Mucosa of descending colon (tissue), 3 donors: ENCODE measurements around the gene ZNF629. TPM values are rescaled to one million over a fixed set of nuclear protein-coding genes. Genes with fewer than 3 reads are reported as not detected.

Source experiments
- ATAC-seq: fragments of 200-7000 bp; cut with Tn5 transposase; one replicate; pipeline ENCODE4 v1.9.1; 2020; ENCODE audit warnings: mild to moderate bottlenecking, moderate library complexity
- DNase-seq, 3 donors: peaks; one replicate each; pipeline ENCODE4 v3.0.0-alpha.2; 2020
- H3K36me3 ChIP-seq: fragments of 200-600 bp; one replicate; pipeline ENCODE4 v1.8.0; 2021; ENCODE audit warnings: low read depth, mild to moderate bottlenecking
- H3K4me1 ChIP-seq: fragments of 200-600 bp; one replicate; pipeline ENCODE4 v1.8.0; 2021; ENCODE audit warnings: low read depth, mild to moderate bottlenecking
- H3K4me3 ChIP-seq: fragments of 200-600 bp; one replicate; pipeline ENCODE4 v1.8.0; 2021; ENCODE audit warnings: mild to moderate bottlenecking
- H3K9me3 ChIP-seq: fragments of 200-600 bp; one replicate; pipeline ENCODE4 v1.8.0; 2021; ENCODE audit warnings: mild to moderate bottlenecking
- intact Hi-C, 2 donors: fragments of 100-400 bp; cut with DNase I in 1 of 2; cut with micrococcal nuclease in 1 of 2; formaldehyde crosslinking; loops; one replicate each; pipeline versions ENCODE4 v1.11.0 to v1.11.1; 2022; cut with DNase I, micrococcal nuclease
- total RNA-seq, 3 donors: library from RNA; stranded (reverse); fragmentation: NEBNext Ultra II Directional in 2 of 3; extraction: Animal tissue kit (Norgen Biotek cat#: 25700) in 2 of 3; gene quantifications; one replicate each; pipeline versions ENCODE4 v1.2.1 to v1.2.4, GENCODE V29; 2021 to 2023
- TF ChIP-seq, protein P1 (sequence below): fragments of 200-600 bp; IDR thresholded peaks from one replicate; pipeline ENCODE4 v1.8.0; 2022; ENCODE audit warnings: antibody characterized with exemption, mild to moderate bottlenecking
- donor health status: DM: no; HTN: no; CAD: no; lungs with moderate emphysema.
- donor health status: DM: no; HTN: no; CAD: no.
- donor health status: DM: no; HTN: yes; CAD: no.

ZNF629 gene
- total RNA-seq, 3 donors from 2014 or later: 13.4 to 14.9 (median 14.6) TPM

DNA sequence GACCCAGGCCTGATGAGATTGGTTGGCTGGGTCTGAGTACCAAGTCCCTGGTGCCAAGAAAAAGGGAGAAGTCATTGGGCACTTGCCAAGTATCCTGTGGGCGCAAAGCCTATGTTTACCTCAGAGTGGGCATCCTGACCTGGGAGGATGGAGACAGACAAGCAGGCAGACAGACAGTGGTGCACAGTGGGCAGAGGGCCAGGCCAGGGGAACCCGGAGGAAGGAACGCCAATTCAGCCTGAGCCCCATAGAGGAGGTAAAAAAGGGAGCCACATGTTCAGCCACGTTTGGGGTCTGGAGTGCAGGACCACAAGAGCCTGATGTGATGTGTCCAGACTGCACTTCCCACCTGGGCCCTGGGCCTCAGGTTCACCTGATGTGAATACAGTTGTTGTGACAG is 33.4 kb downstream of the ZNF629 start:
- H3K4me3 ChIP-seq: no peak overlapping the region
- TF ChIP-seq, protein P1, sequence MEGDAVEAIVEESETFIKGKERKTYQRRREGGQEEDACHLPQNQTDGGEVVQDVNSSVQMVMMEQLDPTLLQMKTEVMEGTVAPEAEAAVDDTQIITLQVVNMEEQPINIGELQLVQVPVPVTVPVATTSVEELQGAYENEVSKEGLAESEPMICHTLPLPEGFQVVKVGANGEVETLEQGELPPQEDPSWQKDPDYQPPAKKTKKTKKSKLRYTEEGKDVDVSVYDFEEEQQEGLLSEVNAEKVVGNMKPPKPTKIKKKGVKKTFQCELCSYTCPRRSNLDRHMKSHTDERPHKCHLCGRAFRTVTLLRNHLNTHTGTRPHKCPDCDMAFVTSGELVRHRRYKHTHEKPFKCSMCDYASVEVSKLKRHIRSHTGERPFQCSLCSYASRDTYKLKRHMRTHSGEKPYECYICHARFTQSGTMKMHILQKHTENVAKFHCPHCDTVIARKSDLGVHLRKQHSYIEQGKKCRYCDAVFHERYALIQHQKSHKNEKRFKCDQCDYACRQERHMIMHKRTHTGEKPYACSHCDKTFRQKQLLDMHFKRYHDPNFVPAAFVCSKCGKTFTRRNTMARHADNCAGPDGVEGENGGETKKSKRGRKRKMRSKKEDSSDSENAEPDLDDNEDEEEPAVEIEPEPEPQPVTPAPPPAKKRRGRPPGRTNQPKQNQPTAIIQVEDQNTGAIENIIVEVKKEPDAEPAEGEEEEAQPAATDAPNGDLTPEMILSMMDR: no peak
- intact Hi-C loops: no loop called here
- peak in 2 of 3 donors; percentile 21 for DNase-seq
- no peaks in the 10 kb centered on the region for H3K9me3 ChIP-seq
- H3K36me3 ChIP-seq: no peaks in the 10 kb centered on the region
- no peak for ATAC-seq
- H3K4me1 ChIP-seq: peaks cover 7% of the 10 kb centered on the region

DNA sequence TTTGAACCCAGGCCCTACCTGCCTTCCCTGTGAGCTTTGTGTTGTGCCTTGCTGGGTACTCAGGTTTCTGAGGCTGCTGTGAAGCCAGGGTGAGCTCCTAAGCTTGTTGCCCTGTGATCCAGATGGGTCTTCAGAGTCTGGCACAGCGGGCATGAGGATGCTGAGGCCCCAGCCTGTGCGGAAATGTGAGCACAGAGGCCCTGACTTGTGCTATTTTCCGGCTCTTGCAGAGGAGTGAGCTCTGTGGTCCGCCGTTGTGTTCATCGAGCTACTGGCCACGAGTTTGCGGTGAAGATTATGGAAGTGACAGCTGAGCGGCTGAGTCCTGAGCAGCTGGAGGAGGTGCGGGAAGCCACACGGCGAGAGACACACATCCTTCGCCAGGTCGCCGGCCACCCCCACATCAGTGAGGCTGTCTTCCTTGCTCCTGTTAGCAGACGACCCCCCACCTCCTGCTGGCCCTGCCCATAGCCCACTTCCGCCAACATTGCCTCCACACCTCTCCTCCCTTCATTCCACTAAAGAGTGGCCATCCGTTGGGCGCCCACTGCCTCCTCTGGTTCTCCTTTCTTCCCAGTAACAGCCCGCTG is 36.0 kb downstream of the ZNF629 start:
- H3K36me3 ChIP-seq: peaks cover 3% of the 10 kb centered on the region
- H3K4me1 ChIP-seq: peaks cover 25% of the 10 kb centered on the region
- H3K9me3 ChIP-seq: no peaks in the 10 kb centered on the region
- ATAC-seq (no peak), DNase-seq (peak in 1 of 3 donors; percentile 22)
- intact Hi-C loops: no loop called here
- TF ChIP-seq, protein P1: no peak
- H3K4me3 ChIP-seq: no peak overlapping the region

DNA sequence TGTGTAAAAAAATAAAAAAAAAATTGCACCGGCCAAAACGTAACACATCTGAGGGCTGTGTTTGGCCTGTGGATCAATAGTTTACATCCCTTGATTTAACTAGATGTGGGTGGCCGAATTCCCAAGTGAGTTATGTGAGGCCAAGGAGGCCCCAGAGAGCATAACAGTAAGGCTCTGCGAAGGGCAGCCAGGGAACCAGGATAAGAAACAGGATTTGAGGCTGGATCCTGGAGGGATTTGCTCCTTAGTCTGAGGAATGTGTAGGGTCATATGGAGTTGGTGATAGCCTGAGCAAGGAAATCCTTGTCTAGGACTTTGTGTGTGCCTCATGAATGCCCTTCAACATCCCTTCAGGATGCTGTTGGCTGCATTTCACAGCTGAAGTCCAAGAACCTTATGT is 36.8 kb downstream of the ZNF629 start:
- H3K36me3 ChIP-seq: peaks cover 3% of the 10 kb centered on the region
- DNase-seq (no peak), ATAC-seq (no peak)
- peaks cover 25% of the 10 kb centered on the region for H3K4me1 ChIP-seq
- H3K4me3 ChIP-seq: no peak overlapping the region
- intact Hi-C loops: no loop called here
- TF ChIP-seq, protein P1: no peak
- H3K9me3 ChIP-seq: no peaks in the 10 kb centered on the region

DNA sequence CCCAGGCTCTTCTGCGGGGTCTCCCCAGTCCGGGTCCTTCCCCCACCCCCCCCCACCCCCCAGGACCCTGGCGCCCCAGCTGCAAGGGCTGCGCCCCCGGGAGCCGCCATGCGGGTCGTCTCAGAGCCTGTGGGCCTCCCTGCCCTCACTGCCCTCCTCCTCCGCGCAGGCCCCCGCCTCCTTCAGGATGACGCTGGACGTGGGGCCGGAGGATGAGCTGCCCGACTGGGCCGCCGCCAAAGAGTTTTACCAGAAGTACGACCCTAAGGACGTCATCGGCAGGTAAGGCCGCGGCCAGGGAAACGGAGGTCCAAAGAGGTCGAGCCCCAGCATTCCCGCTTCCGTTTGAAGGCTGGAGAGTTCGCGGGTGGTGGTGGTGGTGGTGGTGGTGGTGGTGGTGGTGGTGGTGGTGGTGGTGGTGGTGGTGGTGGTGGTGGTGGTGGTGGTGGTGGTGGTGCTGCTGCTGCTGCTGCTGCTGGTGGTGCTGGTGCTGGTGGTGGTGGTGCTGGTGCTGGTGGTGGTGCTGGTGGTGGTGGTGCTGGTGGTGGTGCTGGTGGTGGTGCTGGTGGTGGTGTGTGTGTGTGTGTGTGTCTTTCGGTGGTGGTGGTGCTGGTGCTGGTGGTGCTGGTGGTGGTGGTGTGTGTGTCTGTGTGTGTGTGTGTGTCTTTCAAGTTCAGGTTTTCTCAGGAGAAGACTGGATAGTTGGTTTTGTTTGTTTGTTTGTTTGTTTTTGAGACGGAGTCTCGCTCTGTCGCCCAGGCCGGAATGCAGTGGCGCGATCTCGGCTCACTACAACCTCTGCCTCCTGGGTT is 38.2 kb downstream of the ZNF629 start:
- intact Hi-C loops: no loop called here
- Histone ChIP-seq H3K9me3 (no peaks in the 10 kb centered on the region), H3K4me1 (peaks cover 25% of the 10 kb centered on the region), H3K36me3 (peaks cover 3% of the 10 kb centered on the region), H3K4me3 (peak overlapping the region; percentile 52)
- peak in 2 of 3 donors; percentile 49 to 73 for DNase-seq
- TF ChIP-seq, protein P1: no peak
- ATAC-seq: peak; percentile 42

DNA sequence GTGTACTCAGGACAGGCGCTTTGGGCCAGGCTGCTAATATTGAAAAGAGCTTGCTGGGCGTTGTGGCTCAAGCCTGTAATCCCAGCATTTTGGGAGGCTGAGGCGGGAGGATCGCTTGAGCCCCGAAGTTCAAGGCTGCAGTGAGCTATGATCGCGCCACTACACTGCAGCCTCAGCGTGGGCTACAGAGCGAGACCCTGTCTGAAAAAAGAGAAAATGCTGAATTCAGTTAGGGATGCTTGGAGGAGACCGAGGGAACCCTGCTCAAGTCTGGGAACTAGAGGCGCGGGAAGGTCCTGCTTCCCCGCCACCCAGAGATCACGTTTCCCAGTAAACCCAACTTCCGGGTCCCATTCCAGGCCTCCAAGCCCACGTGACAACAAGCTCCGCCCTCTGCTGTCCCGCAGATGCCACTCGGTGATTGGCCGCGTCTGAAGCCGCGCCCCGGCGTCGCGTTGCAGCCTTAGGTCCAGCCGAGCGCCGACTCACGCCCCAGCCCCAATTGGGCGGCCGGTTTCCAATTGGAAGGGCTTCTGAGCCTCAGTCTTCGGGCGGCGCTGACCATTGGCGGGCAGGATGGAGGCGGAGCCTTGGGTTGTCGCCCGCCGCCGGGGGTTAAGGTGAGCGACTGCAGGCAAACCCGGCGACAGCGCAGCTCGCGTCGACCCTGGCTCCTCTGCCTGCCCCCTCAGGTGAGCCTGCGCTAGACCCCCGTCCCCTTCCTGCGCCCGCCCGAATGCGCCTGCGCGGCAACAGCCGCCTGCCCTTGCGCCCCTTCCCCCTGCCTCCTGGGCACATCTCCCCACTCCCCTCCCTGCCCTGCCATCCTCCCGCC is 39.0 kb downstream of the ZNF629 start, which contains the start of gene PHKG2:
PHKG2 (plus strand) TSS at position 627 of the 835 bp plus-strand sequence. CDS start 396 bp downstream, outside the sequence.
- peak; percentile 94 for ATAC-seq

More for the DNA sequence above, 39.0 kb downstream of the ZNF629 start, which contains the start of gene PHKG2:
- Histone ChIP-seq H3K4me1 (peaks cover 25% of the 10 kb centered on the region), H3K4me3 (peak within 1 kb of the TSS; percentile 52), H3K9me3 (no peaks in the 10 kb centered on the region), H3K36me3 (peaks cover 3% of the 10 kb centered on the region)
- intact Hi-C loops: no loop called here
- DNase-seq: peak; percentile 99 to 100 (median 99)
- TF ChIP-seq, protein P1: peak; percentile 22
